ENCODE data around the gene MYH4.

DNA sequence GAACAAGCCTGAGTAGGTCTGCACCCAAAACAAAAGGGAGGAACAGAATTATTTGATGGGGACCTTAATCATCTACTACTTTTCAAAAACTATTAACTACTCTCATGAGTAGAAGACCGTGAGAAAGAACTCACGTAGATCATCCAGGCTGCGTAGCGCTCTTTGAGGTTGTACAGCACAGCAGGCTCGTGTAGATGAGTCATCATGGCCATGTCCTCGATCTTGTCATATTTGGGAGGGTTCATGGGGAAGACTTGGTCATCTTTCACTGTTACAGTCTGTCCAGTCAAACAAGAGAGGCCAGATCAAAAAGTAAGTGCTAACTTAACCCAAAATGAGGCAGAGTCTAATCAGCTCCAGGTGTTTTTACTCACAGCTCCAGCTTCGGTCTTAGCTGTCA, 46.7 kb upstream of the MYH4 start:
- no peak for TF ChIP-seq POLR2AphosphoS5 (IDR thresholded peaks at IDR 0.05; ENCODE audit: low read depth, low read length)
- TF ChIP-seq POLR2A (IDR thresholded peaks at IDR 0.05; ENCODE audit: low read depth, low read length), result no peak

Data from GM12892 (cell line).